NCI-H1092 treated with DMSO at 0.1 percent for 48 hours (cell line): ENCODE data around the gene NKX6-1.

ENCODE experiments used
- DNase-seq: peaks from one replicate; lab custom pipeline; 2025; lab: John Stamatoyannopoulos, UW

The NKX6-1 gene

GRCh38 chr4:84477738-84478137 is 21.4 kb downstream of the NKX6-1 start:
- DNase-seq: no peak

- DNase-seq: no peak
Measured at GRCh38 chr4:84474107-84474506, 25.0 kb downstream of the NKX6-1 start.

- no peak for DNase-seq
Measured at GRCh38 chr4:84472154-84472553, 26.9 kb downstream of the NKX6-1 start.

- no peak for DNase-seq
Measured at GRCh38 chr4:84470204-84470785, 28.8 kb downstream of the NKX6-1 start.

GRCh38 chr4:84467601-84468000 is 31.5 kb downstream of the NKX6-1 start:
- no peak for DNase-seq

- no peak for DNase-seq
Measured at GRCh38 chr4:84459783-84460182, 39.3 kb downstream of the NKX6-1 start.

GRCh38 chr4:84456157-84456556 is 42.9 kb downstream of the NKX6-1 start:
- no peak for DNase-seq

- DNase-seq: no peak
Measured at GRCh38 chr4:84455697-84456096, 43.4 kb downstream of the NKX6-1 start.

GRCh38 chr4:84451546-84451945 is 47.5 kb downstream of the NKX6-1 start:
- no peak for DNase-seq

GRCh38 chr4:84443523-84443922 is 55.6 kb downstream of the NKX6-1 start:
- no peak for DNase-seq

GRCh38 chr4:84442778-84443177 is 56.3 kb downstream of the NKX6-1 start:
- no peak for DNase-seq
